OCI-LY7 (cell line): ENCODE data around the gene LEPR. TPM values are rescaled to one million over a fixed set of nuclear protein-coding genes. Genes with fewer than 3 reads are reported as not detected.

ENCODE experiments used
- BruUV-seq: library from RNA; stranded (reverse); fragments of 400-500 nt; replicated peaks from 2 replicates; lab custom pipeline; 2021; lab: Mats Ljungman, UMichigan
- CTCF ChIA-PET: fragments of 300-600 bp; sonication (Branson Sonifier 250); formaldehyde crosslinking; loops from one replicate; lab custom pipeline; 2022; ENCODE audit warnings: antibody characterized with exemption; ENCODE audit not compliant: unreplicated experiment; lab: Charles Lee
- POLR2A ChIA-PET: fragments of 300-600 bp; sonication (Branson Sonifier 250); formaldehyde crosslinking; loops from one replicate; lab custom pipeline; 2022; ENCODE audit warnings: antibody characterized with exemption; lab: Charles Lee
- DNase-seq: peaks from one replicate; pipeline ENCODE4 v3.0.0-alpha.2; 2015; ENCODE audit warnings: low spot score
- H2AFZ ChIP-seq: fragments of 200-600 bp; sonication (generic), shearing (Covaris generic); 2 replicates; pipeline ENCODE4 v1.6.1; 2014; ENCODE audit warnings: mild to moderate bottlenecking, antibody characterized with exemption, low read length, moderate library complexity
- H3K27ac ChIP-seq: fragments of 200-600 bp; sonication (generic); 2 replicates; pipeline ENCODE4 v1.5.1; 2014; ENCODE audit warnings: mixed run types, low read depth, mild to moderate bottlenecking, moderate library complexity, low read length, inconsistent platforms; ENCODE audit not compliant: poor library complexity, severe bottlenecking
- H3K36me3 ChIP-seq: fragments of 200-600 bp; sonication (generic); 2 replicates; pipeline ENCODE4 v1.6.1; 2014; ENCODE audit warnings: mild to moderate bottlenecking, antibody characterized with exemption, low read length, moderate library complexity, mixed read lengths; ENCODE audit not compliant: insufficient read depth
- H3K4me1 ChIP-seq: fragments of 200-600 bp; sonication (generic); 2 replicates; pipeline ENCODE4 v1.5.1; 2014; ENCODE audit warnings: mild to moderate bottlenecking, low read length; ENCODE audit not compliant: insufficient read depth, poor library complexity, severe bottlenecking
- H3K4me2 ChIP-seq: fragments of 200-600 bp; sonication (generic); 2 replicates; pipeline ENCODE4 v1.6.1; 2014; ENCODE audit warnings: mild to moderate bottlenecking, low read length
- H3K4me3 ChIP-seq: fragments of 200-600 bp; sonication (generic); 2 replicates; pipeline ENCODE4 v1.5.1; 2014; ENCODE audit warnings: mild to moderate bottlenecking, low read depth, low read length; ENCODE audit not compliant: poor library complexity, severe bottlenecking
- H3K79me2 ChIP-seq: fragments of 200-600 bp; sonication (generic); 2 replicates; pipeline ENCODE4 v1.6.1; 2016; ENCODE audit warnings: low read depth, mild to moderate bottlenecking, low read length, moderate library complexity, mixed read lengths; ENCODE audit not compliant: insufficient read depth
- H3K9me2 ChIP-seq: fragments of 200-600 bp; sonication (generic); 2 replicates; pipeline ENCODE4 v1.6.1; 2016; ENCODE audit warnings: mild to moderate bottlenecking, low read length, mixed read lengths; ENCODE audit not compliant: insufficient read depth
- H3K9me3 ChIP-seq: fragments of 200-600 bp; sonication (generic); 2 replicates; pipeline ENCODE4 v1.6.1; 2014; ENCODE audit warnings: mild to moderate bottlenecking, mixed run types, low read length, mixed read lengths
- H4K20me1 ChIP-seq: fragments of 200-600 bp; sonication (generic); 2 replicates; pipeline ENCODE4 v1.6.1; 2014; ENCODE audit warnings: mild to moderate bottlenecking, antibody characterized with exemption, low read length, moderate library complexity, mixed read lengths; ENCODE audit not compliant: insufficient read depth
- EZH2phosphoT487 ChIP-seq: fragments of 200-600 bp; sonication (generic); IDR thresholded peaks from 2 replicates; pipeline ENCODE4 v1.6.1; 2018; ENCODE audit warnings: low read depth, borderline replicate concordance, mild to moderate bottlenecking, mixed run types, antibody characterized with exemption, low read length, moderate library complexity, mixed read lengths
- intact Hi-C: fragments of 100-400 bp; cut with micrococcal nuclease; formaldehyde crosslinking; loops from one replicate; pipeline ENCODE4 v1.10.0; 2022; ENCODE audit not compliant: unreplicated experiment
- total RNA-seq, 2 experiments: library from RNA; depleted of rRNA in 1 of 2; stranded (reverse); fragments of >200 nt in 1 of 2; shearing (Covaris generic) in 1 of 2; gene quantifications; 2 replicates each; pipeline ENCODE4 v1.2.3, GENCODE V29; 2014 to 2022
- TF ChIP-seq, protein P1 (sequence below): fragments of 200-600 bp; sonication (generic); conservative IDR thresholded peaks from 2 replicates; pipeline ENCODE4 v1.5.1; 2014; ENCODE audit warnings: mild to moderate bottlenecking, antibody characterized with exemption, low read length, moderate library complexity, mixed read lengths

Gene LEPR
- total RNA-seq, 2 experiments from 2014 or later: 0.63 to 0.68 TPM

DNA sequence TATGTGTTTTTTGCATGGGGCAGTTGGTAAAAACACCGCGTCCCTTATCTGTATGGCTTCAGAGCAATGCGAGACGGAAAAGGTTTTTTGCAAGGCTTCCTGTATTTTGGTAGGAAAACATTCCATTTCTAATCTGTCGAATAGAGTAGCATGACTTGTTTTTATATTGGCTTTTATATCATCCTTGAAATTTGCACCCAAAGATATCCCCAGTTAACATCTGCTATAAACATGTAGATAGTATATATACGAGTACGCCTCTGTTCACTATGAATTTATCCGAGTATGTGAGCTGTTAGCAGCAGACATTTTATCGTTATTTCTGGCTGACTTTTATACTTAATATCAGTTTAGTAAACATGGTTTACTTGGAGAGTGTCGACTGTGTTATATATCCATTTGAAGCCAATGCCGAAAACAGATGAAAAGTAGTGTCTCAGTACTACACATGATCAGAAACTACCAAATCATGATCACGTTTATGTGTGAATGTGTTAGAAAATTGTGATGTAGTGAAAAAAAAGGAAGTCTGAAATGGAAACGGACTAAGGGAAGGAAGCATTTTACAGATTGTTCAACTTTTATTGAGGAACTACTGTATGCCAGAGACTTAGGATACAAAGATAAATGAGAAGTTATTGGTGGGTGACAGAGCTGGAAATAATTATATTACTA, 1.0 kb downstream of the LEPR start:
- Histone ChIP-seq H3K36me3 (peaks cover 13% of the 10 kb centered on the region), H3K79me2 (peaks cover 20% of the 10 kb centered on the region; the same call in 1 of the 2 replicates), H3K9me3 (no peaks in the 10 kb centered on the region), H3K4me1 (peaks cover 20% of the 10 kb centered on the region), H2AFZ (peak overlapping the region; percentile 84), H4K20me1 (no peaks in the 10 kb centered on the region), H3K9me2 (no peaks in the 10 kb centered on the region), H3K4me3 (peak overlapping the region; percentile 92), H3K27ac (peak overlapping the region; percentile 63), H3K4me2 (peak overlapping the region; percentile 97)
- ChIA-PET POLR2A (interaction anchor here (0.6 kb wide), 1 partner anchor 12 kb away, joined by 4 read pairs; no protein-coding TSS in a partner anchor), CTCF (no interaction called here)
- TF ChIP-seq, protein P1, sequence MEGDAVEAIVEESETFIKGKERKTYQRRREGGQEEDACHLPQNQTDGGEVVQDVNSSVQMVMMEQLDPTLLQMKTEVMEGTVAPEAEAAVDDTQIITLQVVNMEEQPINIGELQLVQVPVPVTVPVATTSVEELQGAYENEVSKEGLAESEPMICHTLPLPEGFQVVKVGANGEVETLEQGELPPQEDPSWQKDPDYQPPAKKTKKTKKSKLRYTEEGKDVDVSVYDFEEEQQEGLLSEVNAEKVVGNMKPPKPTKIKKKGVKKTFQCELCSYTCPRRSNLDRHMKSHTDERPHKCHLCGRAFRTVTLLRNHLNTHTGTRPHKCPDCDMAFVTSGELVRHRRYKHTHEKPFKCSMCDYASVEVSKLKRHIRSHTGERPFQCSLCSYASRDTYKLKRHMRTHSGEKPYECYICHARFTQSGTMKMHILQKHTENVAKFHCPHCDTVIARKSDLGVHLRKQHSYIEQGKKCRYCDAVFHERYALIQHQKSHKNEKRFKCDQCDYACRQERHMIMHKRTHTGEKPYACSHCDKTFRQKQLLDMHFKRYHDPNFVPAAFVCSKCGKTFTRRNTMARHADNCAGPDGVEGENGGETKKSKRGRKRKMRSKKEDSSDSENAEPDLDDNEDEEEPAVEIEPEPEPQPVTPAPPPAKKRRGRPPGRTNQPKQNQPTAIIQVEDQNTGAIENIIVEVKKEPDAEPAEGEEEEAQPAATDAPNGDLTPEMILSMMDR: no peak
- TF ChIP-seq EZH2phosphoT487: no peak
- DNase-seq: peak; percentile 10
- BruUV-seq: TSS peak; percentile 79
- intact Hi-C loops: loop anchor here (5.0 kb wide), 3 partner anchors 354 to 851 kb away; partner anchors contain the start of gene JAK1

DNA sequence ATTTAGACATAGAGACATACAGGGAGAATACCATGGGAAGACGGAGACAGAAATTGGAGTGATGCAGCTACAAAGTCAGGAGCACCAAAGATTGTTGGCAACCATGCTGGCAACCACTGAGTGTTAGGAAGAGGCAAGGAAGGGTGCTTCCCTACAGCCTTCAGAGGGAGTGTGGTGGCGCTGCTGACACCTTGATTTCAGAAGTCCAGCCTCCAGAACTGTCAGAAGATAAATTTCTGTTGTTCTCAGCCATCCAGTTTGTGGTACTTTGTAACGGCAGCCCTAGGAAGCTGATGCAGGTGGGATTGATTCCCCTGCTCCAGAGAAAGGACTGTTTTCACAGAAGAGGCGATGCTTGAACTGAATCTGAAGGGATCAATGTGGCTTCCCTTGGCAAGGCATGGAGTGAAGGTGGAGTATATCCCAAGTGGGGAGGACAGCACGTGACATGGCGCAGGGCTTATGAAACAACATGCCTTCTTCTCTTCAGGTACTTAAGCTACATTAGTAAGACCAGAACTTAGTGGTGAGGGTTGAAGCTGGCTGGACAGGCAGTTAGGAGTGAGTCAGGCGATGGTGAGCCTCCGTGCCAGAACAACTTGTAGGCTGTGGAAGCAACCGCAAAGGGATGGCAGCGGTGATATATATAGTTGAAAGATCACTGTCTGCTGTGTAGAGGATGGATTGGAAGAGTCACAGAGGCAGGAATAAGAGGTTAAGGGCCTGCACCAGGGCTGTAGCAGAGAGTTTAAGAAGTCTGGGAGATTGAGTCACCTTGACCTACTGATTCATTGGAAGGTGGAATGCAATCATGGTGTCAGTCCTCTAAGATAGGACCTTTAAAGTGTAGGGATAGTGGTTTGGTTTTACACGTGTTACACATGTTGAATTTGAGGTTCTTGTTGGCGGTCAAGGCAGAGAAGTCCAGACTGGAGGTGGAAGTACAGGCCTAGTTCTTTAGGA, 2.1 kb downstream of the LEPR start:
- Histone ChIP-seq H2AFZ (no peak overlapping the region), H3K36me3 (peaks cover 16% of the 10 kb centered on the region), H3K27ac (no peak overlapping the region), H3K79me2 (peaks cover 20% of the 10 kb centered on the region; the same call in 1 of the 2 replicates), H3K4me3 (peak overlapping the region; percentile 92), H3K4me2 (peak overlapping the region; percentile 97), H3K9me2 (no peaks in the 10 kb centered on the region), H3K9me3 (no peaks in the 10 kb centered on the region), H4K20me1 (no peaks in the 10 kb centered on the region), H3K4me1 (peaks cover 20% of the 10 kb centered on the region)
- DNase-seq: no peak
- BruUV-seq: no TSS peak
- no peak for TF ChIP-seq EZH2phosphoT487
- TF ChIP-seq, protein P1: no peak
- intact Hi-C loops: loop anchor here (5.0 kb wide), 3 partner anchors 355 to 850 kb away; partner anchors contain the start of gene JAK1
- ChIA-PET CTCF (no interaction called here), POLR2A (interaction anchor here (0.6 kb wide), 1 partner anchor 1815 kb away, joined by 3 read pairs; no protein-coding TSS in a partner anchor)
